ENCODE data around the gene CBX7.
"Not testable (repeated sequence)": the region's sequence is repeated elsewhere in the genome, so short reads cannot be mapped to it uniquely, and the experiment has no call there.

CBX7 gene

DNA sequence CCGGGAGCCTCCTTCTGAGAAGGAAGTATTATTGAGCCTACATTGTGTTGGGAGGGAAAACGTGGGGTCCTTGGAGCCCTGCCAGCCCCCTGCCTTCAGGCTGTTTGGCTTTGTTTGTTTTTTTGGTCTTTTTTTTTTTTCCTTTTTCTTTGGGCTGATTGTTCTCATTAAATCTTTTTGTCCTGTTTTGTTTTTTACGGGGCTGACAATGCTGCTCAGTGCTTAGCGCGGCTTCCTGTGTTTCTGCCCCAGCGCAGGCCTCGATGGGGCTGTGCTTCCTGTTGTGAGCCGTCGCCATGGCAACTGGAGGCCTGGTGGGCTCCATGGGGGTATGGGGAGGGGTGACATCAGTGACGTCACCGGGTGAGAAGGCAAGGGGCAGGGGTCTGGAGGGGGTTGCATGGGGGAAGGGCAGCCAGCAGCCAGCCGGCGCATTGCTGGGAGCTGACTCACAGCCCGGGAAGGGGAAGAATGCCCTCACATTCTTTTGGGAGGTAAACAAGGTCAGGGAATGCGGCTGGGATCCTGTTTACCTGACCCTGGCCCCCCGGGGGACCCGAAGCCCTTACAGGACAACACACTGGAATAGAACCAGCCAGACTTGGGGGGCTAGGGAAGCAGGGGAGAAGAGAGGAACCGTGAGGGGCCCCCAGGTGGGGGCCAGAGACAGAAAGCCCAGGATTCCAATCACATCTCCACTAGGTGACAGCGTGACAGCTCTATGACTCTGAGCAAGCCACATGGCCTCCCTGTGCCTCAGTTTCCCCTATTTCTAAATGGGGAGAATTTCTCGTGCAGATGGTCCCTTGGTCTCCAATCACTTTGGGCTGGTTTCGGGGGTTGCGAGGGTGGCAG, 22.2 kb upstream of the CBX7 start:
- TF ChIP-seq, protein P1, sequence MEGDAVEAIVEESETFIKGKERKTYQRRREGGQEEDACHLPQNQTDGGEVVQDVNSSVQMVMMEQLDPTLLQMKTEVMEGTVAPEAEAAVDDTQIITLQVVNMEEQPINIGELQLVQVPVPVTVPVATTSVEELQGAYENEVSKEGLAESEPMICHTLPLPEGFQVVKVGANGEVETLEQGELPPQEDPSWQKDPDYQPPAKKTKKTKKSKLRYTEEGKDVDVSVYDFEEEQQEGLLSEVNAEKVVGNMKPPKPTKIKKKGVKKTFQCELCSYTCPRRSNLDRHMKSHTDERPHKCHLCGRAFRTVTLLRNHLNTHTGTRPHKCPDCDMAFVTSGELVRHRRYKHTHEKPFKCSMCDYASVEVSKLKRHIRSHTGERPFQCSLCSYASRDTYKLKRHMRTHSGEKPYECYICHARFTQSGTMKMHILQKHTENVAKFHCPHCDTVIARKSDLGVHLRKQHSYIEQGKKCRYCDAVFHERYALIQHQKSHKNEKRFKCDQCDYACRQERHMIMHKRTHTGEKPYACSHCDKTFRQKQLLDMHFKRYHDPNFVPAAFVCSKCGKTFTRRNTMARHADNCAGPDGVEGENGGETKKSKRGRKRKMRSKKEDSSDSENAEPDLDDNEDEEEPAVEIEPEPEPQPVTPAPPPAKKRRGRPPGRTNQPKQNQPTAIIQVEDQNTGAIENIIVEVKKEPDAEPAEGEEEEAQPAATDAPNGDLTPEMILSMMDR (IDR thresholded peaks at IDR 0.05): no peak
- H3K27ac ChIP-seq: peak overlapping the region; percentile 68 to 80
- DNase-seq (ENCODE audit: low spot score): peak; percentile 84
- peak overlapping the region; percentile 49 for H3K4me3 ChIP-seq

GRCh38 chr22:39173787-39174497, 21.5 kb upstream of the CBX7 start:
- DNase-seq (ENCODE audit: low spot score): no peak
- TF ChIP-seq, protein P1 (IDR thresholded peaks at IDR 0.05): no peak
- H3K4me3 ChIP-seq: peak overlapping the region; percentile 49
- H3K27ac ChIP-seq: peak overlapping the region; percentile 68 to 80

- DNase-seq (ENCODE audit: low spot score): no peak
- Histone ChIP-seq H3K27ac (peak overlapping the region in 1 of 2 donors; percentile 80), H3K4me3 (no peak overlapping the region)
- TF ChIP-seq, protein P1 (IDR thresholded peaks at IDR 0.05): no peak
These were observed 20.7 kb upstream of the CBX7 start for GRCh38 chr22:39173050-39173706.

GRCh38 chr22:39172265-39173049, 20.0 kb upstream of the CBX7 start:
- not testable (repeated sequence) for H3K4me3 ChIP-seq; H3K27ac ChIP-seq; DNase-seq (ENCODE audit: low spot score)

DNA sequence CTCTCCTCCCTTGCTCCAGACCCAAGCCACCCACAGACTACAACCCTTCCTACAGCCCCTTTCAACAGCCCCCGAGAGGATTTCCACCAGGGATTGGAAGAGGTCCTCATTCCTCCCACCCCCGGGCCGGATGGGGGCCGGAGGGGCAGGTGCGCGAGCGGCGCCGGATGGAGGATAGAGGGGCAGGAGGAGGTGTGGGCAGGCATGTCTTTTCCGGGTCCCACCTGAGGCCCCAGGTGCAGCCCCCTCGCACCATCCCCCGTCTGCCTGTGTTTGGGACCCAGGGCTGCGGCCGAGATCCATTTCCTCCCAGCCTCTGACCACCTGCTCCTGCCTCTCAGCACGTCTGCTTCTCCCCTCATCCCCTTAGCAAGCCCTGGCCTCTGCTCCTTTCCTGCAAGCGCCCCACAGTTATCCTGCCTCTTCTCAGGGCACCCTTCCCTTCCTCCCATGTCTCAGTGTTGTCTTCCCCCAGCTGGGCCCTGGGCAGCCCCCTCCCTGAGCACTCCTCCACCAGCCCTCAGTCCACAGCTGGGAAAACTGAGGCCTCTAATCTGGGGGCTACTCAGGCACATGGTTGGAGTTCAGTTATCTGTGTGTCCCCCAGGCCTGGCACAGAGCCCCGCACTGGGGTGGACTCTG, 19.3 kb upstream of the CBX7 start:
- TF ChIP-seq, protein P1 (IDR thresholded peaks at IDR 0.05): no peak
- Histone ChIP-seq H3K4me3 (no peak overlapping the region), H3K27ac (no peak overlapping the region)
- DNase-seq (ENCODE audit: low spot score): no peak

DNA sequence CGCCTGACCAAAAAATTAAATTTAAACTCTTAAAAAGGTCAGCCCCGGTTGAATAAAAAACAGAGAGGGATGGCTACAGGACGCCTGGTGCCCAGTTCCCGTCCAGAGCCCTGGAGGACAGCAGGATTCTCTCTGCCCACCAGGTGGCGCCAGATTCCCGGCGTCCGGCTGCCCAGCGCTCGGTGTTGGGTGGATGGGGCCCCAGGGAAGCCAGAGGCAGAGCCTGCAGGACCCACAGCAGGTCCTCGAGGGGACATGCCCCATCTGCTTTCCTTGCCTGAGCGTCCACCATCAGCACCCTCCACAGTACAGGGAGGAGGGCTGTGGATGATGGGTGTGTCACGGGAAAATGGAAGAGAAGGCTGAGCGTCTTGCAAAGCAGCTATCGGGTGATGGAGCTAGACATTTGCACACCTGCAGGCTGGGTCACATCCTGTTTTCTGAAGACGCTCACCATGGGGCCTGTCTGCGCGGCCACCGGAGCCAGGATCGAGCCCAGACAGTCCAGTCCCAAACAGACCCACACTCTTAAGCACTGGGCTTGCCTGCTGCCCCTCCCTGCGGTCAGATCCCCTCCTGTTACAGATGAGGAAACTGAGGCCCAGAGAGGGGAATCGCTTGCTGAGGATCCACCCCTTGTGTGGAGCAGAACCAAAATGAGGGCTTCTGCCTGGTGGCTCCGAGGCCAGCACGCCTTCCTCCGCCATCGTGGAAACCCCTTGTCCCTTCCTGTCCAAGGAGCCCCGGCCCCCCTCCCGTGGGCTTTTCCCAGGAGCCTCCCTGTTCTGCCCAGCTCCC, 18.5 kb upstream of the CBX7 start:
- Histone ChIP-seq H3K27ac (no peak overlapping the region), H3K4me3 (peak overlapping the region; percentile 47)
- TF ChIP-seq, protein P1 (IDR thresholded peaks at IDR 0.05): peak; percentile 91
- DNase-seq (ENCODE audit: low spot score): peak; percentile 84
